ENCODE results near the gene FGF22. TPM values are rescaled to one million over a fixed set of nuclear protein-coding genes. Genes with fewer than 3 reads are reported as not detected.

FGF22 gene
- total and polyA plus RNA-seq, 2 of the 8 experiments (the other 6 are each of a cell fraction or from before 2014, with no cell fraction given) = 0.44 to 1.7 TPM

- TF ChIP-seq GABPA (IDR thresholded peaks at IDR 0.05; ENCODE audit: borderline replicate concordance, insufficient read depth, low read length) (no peak), EGR1 (IDR thresholded peaks at IDR 0.05; ENCODE audit: borderline replicate concordance, low read depth, low read length) (no peak), EZH2 (IDR thresholded peaks at IDR 0.05; ENCODE audit: low read depth, low read length, severe bottlenecking) (no peak), SIX5 (IDR thresholded peaks at IDR 0.05; ENCODE audit: low read depth, low read length) (no peak)
Measured at GRCh38 chr19:618674-619285, 20.9 kb upstream of the FGF22 start (continued).
